LNCAP (cell line): ENCODE data around the gene PPP2R2C.

Experiments
- CTCF ChIP-seq: fragments of 450-650 bp; IDR thresholded peaks from 2 replicates; pipeline ENCODE4 v1.5.1; 2017; ENCODE audit warnings: mild to moderate bottlenecking

The PPP2R2C gene

GRCh38 chr4:6325788-6326290 lies 146.6 kb downstream of the PPP2R2C start:
- no peak for TF ChIP-seq CTCF

- TF ChIP-seq CTCF = no peak
These were observed 147.2 kb downstream of the PPP2R2C start for GRCh38 chr4:6324999-6325787.

- TF ChIP-seq CTCF = no peak
These were observed 147.9 kb downstream of the PPP2R2C start for GRCh38 chr4:6324461-6324998.

GRCh38 chr4:6322761-6323566 lies 149.4 kb downstream of the PPP2R2C start:
- no peak for TF ChIP-seq CTCF

GRCh38 chr4:6322067-6322760 lies 150.2 kb downstream of the PPP2R2C start:
- TF ChIP-seq CTCF = no peak

- TF ChIP-seq CTCF = no peak
These were observed 151.1 kb downstream of the PPP2R2C start for GRCh38 chr4:6321361-6321760.

- no peak for TF ChIP-seq CTCF
These were observed 151.8 kb downstream of the PPP2R2C start for GRCh38 chr4:6320663-6321062.
